Loucy (cell line): ENCODE data around the gene CHST11.

Experiments used
- EZH2phosphoT487 ChIP-seq: fragments of 200-600 bp; IDR thresholded peaks from 2 replicates; pipeline ENCODE4 v1.6.1; 2018; ENCODE audit warnings: antibody characterized with exemption, mild to moderate bottlenecking, moderate library complexity, borderline replicate concordance
- TF ChIP-seq, protein P1 (sequence below): fragments of 200-600 bp; sonication (generic); conservative IDR thresholded peaks from 2 replicates; pipeline ENCODE4 v1.5.1; 2014; ENCODE audit warnings: mild to moderate bottlenecking, antibody characterized with exemption, low read length

DNA sequence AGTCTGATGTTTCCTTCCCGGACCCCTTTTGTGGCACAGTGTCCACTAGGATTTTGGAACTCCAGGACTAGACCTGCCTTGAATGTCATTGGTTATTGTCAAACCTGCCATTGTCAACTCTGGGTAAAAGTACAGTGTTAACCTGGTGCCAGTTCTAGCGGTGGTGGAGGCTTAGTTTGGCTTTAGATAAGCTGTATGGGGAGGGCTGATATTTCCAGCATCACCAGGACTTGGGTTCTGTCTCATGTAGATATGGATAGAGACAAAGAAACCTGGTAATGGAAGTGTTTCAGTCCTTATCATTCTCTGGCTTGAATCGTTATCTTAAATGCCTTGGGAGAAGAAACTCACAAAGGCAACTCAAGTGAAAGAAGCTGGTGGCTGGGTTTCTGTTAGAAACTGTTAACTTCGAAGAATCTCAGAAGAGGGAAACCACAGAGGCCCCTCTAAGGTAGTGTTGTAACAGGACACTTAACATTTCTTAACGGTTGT lies 10.6 kb downstream of the CHST11 start:
- TF ChIP-seq, protein P1, sequence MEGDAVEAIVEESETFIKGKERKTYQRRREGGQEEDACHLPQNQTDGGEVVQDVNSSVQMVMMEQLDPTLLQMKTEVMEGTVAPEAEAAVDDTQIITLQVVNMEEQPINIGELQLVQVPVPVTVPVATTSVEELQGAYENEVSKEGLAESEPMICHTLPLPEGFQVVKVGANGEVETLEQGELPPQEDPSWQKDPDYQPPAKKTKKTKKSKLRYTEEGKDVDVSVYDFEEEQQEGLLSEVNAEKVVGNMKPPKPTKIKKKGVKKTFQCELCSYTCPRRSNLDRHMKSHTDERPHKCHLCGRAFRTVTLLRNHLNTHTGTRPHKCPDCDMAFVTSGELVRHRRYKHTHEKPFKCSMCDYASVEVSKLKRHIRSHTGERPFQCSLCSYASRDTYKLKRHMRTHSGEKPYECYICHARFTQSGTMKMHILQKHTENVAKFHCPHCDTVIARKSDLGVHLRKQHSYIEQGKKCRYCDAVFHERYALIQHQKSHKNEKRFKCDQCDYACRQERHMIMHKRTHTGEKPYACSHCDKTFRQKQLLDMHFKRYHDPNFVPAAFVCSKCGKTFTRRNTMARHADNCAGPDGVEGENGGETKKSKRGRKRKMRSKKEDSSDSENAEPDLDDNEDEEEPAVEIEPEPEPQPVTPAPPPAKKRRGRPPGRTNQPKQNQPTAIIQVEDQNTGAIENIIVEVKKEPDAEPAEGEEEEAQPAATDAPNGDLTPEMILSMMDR = no peak
- TF ChIP-seq EZH2phosphoT487 = no peak
